Measurements from ENCODE around the gene ZNF423.
A peak's percentile ranks its signal among the peaks of the same experiment; 100 is the strongest.

The ZNF423 gene

GRCh38 chr16:49590166-49590871 lies 265.6 kb downstream of the ZNF423 start:
- no peak for DNase-seq

- DNase-seq = no peak
Measured at GRCh38 chr16:49589544-49590031, 266.3 kb downstream of the ZNF423 start.

GRCh38 chr16:49588729-49589384 lies 267.1 kb downstream of the ZNF423 start:
- DNase-seq = no peak

- DNase-seq = no peak
Measured at GRCh38 chr16:49588026-49588425, 267.9 kb downstream of the ZNF423 start.

- DNase-seq = no peak
Measured at GRCh38 chr16:49587511-49587910, 268.4 kb downstream of the ZNF423 start.

- no peak for DNase-seq
Measured at GRCh38 chr16:49586466-49587450, 269.2 kb downstream of the ZNF423 start.

GRCh38 chr16:49585143-49585832 lies 270.6 kb downstream of the ZNF423 start:
- no peak for DNase-seq

GRCh38 chr16:49583911-49584310 lies 272.0 kb downstream of the ZNF423 start:
- no peak for DNase-seq

- DNase-seq = peak in 1 of 56 donors; percentile 12
Measured at GRCh38 chr16:49581630-49582298, 274.1 kb downstream of the ZNF423 start.

- no peak for DNase-seq
Measured at GRCh38 chr16:49580751-49581303, 275.1 kb downstream of the ZNF423 start.

GRCh38 chr16:49578435-49579024 lies 277.4 kb downstream of the ZNF423 start:
- no peak for DNase-seq

GRCh38 chr16:49578018-49578417 lies 277.9 kb downstream of the ZNF423 start:
- no peak for DNase-seq

- DNase-seq = no peak
Measured at GRCh38 chr16:49576941-49577340, 279.0 kb downstream of the ZNF423 start.

- DNase-seq = no peak
Measured at GRCh38 chr16:49576173-49576494, 279.8 kb downstream of the ZNF423 start.

GRCh38 chr16:49575346-49576172 lies 280.4 kb downstream of the ZNF423 start:
- DNase-seq = peak in 17 of 56 donors; percentile 9 to 47 (median 24)

- DNase-seq = no peak
Measured at GRCh38 chr16:49574826-49575225, 281.1 kb downstream of the ZNF423 start.

- DNase-seq = no peak
Measured at GRCh38 chr16:49567950-49568349, 288.0 kb downstream of the ZNF423 start.

- no peak for DNase-seq
Measured at GRCh38 chr16:49566432-49566831, 289.5 kb downstream of the ZNF423 start.

Measured in nucleus accumbens (tissue), 56 donors.